Transverse colon (tissue), 4 donors: ENCODE results near the gene KRT81.

Source experiments
- POLR2AphosphoS5 ChIP-seq, 3 donors: sonication (generic); formaldehyde crosslinking; IDR thresholded peaks; one replicate each; pipeline ENCODE4 v1.6.1; 2016; ENCODE audit warnings: antibody characterized with exemption in 3 of 3
- TF ChIP-seq, protein P1 (sequence below), 5 experiments: fragments of 200-600 bp in 3 of 5; fragments of 450-650 bp in 2 of 5; sonication (generic) in 3 of 5; IDR thresholded peaks; 1 replicate in 2 of 5; 2 replicates in 3 of 5; pipeline ENCODE4 v1.5.1; 2016 to 2017; ENCODE audit warnings: antibody characterized with exemption in 5 of 5, inconsistent platforms in 3 of 5, mild to moderate bottlenecking in 2 of 5, moderate library complexity in 1 of 5

DNA sequence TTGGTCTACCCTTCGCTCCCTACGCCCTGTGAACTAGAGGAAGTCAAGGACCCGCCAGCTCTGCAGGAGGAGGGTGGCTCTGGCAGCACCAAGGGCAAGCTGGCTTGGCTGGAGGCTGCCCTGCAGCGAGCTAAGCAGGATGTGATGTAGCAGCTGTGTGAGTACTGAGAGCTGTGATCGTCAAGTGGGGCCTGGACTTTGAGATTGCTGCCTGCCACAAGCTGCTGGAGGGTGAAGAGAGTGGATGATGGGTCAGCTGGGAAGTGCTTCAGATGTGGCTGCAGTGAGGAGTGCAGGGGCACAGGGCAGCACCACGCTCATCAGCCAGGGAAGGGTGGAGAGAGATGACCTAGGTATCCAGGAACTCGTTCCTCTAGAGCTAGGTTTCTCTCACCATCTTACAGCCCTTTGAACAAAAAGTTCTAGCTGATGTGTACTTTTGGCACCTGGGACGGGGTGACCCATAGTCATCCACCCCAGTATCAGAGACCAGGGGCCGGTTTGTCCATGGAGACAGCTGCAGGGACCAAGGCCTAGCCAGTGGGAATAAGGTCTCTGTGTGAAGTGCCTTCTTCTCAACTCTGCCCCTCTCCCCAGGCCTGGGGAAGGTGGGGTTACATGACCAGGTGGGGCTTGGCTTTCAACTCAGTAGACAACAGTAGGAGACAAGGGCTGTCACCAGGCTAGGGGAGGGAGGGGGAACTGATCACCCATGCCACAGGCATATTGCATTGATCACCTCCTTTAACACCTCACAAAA, 13.7 kb downstream of the KRT81 start:
- TF ChIP-seq, protein P1, sequence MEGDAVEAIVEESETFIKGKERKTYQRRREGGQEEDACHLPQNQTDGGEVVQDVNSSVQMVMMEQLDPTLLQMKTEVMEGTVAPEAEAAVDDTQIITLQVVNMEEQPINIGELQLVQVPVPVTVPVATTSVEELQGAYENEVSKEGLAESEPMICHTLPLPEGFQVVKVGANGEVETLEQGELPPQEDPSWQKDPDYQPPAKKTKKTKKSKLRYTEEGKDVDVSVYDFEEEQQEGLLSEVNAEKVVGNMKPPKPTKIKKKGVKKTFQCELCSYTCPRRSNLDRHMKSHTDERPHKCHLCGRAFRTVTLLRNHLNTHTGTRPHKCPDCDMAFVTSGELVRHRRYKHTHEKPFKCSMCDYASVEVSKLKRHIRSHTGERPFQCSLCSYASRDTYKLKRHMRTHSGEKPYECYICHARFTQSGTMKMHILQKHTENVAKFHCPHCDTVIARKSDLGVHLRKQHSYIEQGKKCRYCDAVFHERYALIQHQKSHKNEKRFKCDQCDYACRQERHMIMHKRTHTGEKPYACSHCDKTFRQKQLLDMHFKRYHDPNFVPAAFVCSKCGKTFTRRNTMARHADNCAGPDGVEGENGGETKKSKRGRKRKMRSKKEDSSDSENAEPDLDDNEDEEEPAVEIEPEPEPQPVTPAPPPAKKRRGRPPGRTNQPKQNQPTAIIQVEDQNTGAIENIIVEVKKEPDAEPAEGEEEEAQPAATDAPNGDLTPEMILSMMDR (IDR thresholded peaks at IDR 0.05): no peak
- TF ChIP-seq POLR2AphosphoS5 (IDR thresholded peaks at IDR 0.05): no peak
